Measurements from ENCODE around the gene DYSF.
"Not testable (repeated sequence)": the region's sequence is repeated elsewhere in the genome, so short reads cannot be mapped to it uniquely, and the experiment has no call there.

DYSF gene

DNA sequence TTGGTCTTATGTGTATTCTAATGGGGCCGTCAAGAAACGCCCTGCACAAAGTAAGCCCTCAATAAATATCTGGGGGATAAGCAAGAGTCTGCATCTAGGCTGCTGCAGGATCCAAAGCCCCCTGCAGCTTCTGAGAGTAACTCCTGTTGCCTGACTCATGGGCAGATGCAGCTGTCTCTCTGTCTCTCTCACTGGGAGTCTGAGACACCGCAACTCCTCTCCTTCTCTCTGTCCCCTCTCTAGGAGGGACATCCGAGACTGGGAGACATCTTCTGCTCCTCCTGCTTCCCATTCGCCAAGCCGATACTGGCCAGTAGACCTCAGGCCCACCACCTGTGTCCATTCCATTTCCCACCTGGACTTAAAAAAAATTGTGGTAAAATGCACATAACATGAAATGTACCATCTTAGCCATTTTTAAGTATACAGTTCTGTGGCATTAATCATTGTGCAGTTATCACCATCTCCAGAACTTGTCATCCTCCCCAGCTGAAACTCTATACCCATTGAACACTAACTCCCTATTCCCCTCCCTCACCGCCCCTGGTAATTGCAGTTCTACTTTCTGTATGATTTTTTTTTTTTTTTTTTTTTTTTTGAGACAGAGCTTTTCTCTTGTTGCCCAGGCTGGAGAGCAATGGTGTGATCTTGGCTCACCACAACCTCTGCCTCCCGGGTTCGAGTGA lies 20.1 kb downstream of the DYSF start:
- no peak for DNase-seq

DNA sequence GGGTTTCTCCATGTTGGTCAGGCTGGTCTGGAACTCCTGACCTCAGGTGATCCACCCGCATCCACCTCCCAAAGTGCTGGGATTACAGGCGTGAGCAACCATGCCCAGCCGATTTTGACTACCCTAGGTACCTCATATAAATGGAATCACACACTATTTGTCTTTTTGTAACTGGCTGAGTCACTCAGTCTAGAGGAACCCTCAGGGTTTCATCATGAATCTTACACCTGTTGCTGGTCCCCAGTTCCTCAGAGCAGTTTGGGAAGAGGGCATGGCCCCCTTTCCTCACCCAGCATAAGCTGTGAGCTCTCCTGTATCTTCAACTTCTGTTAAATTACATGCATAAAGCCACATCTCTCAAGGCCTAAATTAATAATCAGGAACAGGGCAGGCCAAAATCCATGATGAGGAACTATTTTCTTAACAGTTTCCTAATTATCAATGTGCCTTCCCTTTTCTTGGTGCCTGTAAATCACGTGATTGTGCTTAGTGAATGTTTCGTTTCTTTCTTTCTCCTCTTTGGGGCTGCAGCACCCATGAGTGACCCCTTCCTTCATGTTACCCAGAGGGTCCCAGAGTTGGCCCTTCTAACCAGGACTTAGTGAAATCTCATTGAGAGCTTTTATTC lies 20.9 kb downstream of the DYSF start:
- no peak for DNase-seq

DNA sequence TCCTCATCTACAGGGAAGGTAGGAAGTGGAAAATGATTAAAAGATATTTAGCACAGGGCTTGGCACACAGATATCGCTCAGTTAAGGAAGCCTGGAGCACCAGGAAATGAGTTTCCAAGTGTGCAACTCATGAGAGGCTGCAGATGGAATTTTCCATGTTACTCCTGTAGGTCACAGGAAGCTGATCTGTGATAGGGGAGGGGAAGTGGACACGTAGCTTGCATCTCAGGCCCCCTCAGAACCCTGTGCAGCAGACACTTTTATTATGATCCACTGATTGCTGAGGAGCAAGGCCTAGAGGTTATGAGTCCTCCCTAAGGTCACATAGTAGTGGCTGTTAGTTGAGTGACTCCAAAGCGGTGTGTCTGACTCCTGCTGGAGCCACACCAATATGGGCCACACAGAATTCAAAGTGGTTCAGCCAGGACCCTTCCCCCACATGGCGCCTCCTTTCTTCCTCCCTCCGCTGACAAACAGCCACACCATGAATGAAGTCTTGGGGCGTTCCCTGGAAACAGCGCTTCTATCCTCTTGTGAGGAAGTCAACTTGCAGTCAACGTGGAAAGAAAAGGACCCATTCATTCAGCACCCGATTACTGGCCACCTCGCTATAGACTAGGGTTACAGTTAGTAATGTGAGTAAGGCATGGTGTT lies 21.5 kb downstream of the DYSF start:
- no peak for DNase-seq

DNA sequence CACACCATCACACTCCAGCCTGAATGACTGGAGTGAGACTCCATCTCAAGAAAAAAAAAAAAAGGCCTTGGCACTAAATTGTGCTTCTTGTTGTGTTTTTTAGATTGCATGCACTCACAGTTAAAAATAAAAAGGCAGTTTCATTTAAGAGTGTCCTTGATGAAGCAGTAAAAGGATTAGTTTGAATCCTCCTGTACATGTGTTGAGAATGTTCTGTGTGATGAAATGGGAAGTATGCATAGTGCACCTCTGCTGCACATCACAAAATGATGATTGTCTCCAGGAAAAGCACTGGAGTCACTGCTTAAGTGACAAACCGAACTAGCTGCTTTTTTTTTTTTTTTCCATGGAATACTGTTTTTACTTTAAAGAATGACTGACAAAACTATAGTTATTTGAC lies 23.1 kb downstream of the DYSF start:
- DNase-seq: no peak

DNA sequence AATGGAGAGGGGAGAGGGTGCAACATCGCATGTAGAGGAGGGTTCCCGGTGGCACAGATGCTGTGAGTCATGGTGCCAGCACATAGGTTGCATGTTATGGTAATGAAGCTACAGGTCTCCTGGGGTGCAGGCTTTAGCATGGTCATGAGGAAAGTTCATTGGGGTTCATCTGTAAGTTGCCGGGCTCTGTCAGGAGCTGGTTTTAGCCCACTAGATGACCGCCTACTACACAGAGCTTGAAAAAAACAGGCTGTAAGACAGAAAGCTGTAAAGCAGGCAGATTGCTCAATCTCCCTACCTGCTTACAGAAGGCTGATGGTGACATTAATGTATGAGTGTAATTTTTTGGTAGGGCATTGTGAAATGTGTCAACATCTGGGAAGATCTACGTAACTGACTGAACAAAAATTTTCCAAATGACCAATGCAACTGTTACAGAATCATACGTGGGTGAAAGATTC lies 23.9 kb downstream of the DYSF start:
- DNase-seq: no peak

DNA sequence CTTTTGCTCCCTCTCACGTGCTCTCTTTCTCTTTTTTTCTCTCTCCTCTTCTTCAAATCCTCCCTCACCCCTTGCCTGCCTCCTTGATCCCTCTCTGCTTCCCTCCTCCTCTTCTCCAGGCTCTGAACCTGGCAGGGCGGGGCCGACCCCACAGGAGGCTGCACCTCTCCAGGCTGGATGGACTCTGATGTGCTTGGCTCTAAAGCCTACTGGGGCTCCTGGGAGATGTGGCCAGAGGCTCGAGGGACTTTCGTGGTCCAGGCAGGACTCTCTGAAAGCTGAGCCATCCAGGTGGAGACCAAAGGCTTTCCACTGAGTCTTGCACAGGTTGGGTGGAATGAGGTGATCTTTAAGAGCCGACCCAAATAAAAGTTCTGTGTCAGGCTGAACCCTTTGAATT lies 25.4 kb downstream of the DYSF start:
- no peak for DNase-seq

DNA sequence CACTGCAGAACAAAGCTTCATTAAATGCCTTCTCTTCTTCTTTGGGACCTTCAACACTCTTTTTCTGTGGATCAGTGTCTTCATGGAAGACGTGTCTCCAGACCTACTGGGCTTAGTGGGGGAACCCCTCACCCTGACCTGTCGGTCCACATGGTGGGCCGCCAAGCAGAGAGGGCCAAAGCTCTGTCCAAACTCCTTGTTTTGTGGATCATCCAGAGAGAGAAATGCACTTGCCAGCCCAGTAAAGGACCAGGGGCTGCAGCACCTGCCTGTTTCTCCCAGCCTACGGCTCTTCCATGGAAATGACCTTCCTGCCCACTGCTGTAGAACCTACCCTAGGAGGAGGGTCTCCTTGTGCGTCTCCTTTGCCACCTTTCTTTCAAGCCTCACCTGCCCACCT lies 25.9 kb downstream of the DYSF start:
- no peak for DNase-seq

DNA sequence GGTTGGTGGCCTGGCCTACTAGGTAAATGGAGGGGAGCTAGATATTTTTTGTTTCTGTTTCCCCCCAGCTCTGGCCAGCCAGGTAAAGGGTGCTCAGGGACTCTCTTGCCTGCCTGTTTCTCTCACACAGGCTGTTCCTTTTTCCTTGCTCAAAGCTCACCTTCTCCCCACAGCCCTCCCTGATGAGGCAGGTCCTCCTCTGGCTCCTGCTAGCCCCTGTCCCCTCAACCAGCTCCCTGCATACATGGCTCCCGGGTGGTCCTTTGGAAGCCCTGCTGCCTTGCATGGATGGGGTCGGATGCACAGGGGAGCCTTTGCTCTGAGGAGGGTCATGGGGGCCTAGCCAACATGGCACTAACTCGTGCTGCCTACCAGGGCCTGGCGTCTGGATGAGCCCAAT lies 27.8 kb downstream of the DYSF start:
- no peak for DNase-seq

DNA sequence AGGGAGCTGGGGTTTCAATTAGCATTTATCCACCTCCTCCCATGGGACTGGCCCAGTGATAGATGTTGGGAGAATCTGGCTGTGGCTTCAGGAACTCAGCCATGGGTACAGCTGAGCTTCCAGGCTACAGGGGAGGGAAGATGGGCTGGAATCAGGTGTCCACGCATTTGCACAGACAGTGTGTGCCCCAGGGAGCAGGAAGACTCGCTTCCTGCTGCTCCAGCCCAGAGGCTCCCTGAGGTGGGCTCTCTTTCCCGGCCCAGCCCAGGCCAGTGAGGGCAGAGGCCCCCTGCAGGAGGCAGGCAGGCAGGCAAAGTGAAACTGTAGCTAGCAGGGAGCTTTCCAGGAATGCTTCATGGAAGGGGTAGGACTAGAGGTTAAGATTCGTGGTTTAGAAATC lies 28.7 kb downstream of the DYSF start:
- DNase-seq: no peak

DNA sequence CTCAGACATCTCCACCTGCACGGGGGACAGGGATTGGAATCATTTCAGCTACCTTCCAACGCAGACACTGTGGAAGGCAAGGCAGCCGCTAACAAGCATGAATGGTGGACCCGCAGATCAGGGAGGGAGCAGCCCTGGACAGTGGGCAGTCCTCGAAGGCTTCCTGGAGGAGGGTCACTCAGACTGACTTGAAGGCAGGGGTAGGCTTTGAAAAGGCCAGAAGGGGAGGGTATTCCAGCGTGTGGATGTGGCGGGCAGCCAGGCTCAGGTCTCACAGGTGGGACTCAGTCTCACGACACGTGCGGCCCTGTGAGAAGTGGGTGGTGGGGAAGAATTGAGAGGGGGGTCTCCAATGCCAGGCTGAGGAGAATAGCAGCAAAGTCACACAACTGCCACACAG lies 29.9 kb downstream of the DYSF start:
- no peak for DNase-seq

DNA sequence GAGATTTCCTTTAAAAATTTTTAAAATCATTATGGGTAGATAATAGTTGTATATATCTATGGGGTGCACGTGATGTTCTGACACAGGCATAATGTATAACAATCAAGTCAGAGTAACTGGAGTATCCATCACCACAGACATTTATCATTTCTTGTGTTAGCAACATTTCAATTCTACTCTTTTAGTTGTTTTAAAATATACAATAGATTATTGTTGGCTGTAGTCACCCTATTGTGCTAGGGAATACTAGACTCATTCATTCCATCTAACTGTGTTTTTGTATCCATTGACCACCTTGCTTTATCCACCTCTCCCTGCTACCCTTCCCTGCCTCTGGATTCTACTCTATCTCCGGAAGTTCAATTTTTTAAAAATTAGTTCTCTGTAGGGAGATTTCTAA lies 31.0 kb downstream of the DYSF start:
- DNase-seq: no peak

DNA sequence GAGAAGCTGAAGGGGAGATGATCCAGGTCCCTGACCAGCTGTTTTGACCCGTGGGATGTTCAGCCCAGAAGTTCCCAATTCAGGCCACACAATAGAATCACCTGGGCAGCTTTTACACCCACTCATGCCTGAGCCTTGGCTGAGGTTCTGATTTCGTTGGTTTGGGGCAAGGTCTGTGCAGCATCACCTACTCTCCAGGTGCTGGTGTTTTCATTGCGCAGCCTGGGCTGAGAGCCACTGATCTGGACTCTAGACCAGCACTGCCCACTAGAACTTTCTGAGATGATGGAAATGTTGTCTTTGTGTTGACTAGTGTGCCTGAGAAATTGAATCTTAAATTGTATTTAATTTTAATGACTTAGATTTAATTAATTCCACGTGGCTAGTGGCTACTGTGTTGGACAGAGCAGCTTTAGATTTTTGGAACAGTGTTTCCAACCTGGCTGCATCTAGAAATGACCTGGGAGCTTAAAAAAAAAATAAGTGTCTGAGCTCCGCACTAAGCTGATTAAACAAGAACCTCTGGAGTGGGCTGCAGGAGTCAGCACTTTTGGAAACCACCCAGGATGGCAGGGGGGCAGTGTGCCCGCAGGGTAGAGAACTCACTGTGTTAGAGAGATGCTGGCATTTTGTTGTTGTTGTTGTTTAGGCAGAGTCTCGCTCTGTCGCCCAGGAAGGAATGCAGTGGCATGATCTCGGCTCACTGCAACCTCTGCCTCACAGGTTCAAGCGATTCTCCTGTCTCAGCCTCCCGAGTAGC lies 33.7 kb downstream of the DYSF start:
- no peak for DNase-seq

DNA sequence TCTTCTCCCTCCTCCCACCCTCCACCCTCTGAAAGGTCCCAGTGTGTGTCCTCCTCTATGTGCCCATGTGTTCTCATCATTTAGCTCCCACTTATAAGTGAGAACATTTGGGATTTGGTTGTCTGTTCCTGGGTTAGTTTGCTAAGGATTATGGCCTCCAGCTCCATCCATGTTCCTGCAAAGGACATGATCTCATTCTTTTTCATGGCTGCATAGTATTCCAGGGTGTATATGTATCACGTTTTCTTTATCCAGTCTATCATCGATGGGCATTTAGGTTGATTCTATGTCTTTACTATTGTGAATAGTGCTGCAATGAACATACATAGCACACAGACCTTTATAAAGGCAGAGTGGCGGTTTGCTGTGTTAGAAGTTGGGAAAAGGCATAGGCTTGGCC lies 38.2 kb downstream of the DYSF start:
- not testable (repeated sequence) for DNase-seq

DNA sequence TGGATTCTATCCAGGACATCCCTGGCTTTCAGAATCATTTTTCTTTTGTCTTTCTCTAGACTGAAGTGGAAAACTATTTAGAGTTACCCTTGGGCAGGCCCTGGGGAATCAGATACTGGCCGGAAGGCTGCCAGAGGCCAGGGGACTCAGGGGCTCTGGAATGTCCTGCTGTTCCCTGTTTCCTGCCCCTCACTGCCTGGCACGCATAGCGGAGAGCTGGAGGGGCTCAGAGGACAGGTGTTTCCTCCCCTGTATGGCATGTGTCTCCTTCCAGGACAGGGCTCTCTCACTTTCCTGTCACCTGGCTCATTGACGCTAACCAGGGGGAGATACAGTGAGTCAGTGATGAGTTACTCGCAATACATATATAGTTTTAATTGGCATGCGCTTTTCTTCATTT lies 38.8 kb downstream of the DYSF start:
- DNase-seq: no peak

DNA sequence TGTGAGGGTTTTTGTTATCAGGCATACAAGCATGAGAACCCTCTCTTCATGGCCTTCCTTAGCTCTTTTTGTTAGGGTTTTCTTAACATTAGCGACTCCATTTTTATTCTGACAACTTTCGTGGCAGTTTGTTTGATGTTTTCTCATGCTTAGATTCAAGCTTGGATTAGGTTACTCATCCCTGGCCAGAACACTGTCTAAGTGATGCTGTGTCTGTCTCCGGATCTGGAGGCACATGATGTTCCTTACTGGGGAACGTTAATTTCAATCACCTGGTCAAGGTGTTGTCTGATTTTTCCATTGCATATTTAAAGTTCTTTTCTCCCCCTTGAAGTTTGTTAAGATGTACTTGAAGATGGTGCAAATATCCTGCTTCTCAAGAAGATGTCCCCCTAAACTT lies 40.7 kb downstream of the DYSF start:
- no peak for DNase-seq

DNA sequence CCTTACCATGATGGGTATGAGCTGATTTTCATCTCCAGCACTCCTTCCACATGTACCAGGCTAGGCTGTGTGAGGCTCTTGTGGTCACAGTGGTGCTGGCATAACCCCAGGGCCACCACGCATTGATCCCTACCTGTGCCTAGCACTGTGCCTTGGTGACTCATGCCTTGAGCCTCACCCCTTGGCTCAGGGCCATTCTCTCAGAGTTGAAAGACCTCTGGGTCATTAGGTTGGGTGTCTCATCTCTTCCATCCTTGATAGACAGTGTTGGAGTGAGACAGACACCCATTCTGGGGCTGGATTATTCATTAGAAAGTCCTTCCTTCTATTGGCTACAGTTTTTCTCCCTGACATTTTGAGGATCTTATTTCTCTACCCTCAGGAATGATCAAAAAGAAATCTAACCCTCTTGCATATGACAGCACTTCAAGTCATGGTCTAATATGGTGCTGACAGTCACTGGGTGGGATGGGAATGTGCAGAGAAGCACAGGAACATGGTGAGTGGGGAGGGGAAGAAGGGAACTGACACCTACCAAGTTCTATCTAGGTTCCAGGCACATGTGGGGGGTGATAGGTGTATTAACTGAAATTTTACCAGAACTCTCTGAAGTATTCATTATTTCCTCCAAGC lies 41.3 kb downstream of the DYSF start:
- DNase-seq: no peak

DNA sequence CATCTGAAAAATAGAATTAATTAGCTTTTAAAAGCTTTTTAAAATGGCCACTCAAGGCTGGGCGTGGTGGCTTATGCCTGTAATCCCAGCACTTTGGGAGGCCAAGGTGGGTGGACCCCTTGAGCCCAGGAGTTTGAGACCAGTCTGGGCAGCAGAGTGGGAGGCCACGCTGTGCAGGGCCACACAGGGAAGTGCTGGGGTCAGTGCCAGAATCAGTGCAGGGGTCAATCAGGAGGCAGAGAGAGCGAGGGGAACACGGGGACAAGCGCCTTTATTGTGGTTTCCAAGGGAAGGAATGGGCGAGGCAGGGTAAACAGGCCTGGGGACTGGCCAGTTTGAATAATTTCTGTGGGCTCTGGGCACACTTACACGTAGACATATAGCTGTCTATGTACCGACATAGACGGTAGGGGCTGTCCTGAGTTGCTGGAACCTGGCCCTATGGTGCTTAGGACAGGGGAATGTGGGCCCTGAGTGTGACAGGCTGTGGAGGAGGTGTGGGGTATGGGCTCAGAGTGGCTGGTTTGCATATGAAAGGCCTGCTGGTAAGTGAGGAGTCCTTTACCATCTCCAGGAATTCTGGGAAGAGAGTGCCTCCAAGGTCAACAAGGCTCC lies 42.9 kb downstream of the DYSF start:
- no peak for DNase-seq

DNA sequence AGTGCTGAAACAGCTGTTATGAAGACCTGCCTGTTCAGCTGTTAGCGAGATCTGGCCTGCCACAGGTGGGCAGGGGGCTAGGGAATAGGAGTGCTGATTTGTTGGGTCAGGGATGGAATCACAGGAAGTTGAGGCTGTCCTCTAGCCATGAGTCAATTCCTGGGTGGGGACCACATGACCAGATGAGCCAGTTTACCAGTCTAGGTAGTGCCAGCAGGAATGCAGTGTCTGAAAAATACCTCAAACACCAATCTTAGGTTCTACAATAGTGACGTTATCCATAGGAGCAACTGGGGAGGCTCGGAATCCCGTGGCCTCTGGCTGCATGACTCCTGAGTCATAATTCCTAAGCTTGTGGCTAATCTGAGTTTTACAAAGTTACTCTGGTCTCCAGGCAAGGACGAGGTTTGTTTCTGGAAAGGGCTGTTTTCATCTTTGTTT lies 44.9 kb downstream of the DYSF start:
- no peak for DNase-seq

DNA sequence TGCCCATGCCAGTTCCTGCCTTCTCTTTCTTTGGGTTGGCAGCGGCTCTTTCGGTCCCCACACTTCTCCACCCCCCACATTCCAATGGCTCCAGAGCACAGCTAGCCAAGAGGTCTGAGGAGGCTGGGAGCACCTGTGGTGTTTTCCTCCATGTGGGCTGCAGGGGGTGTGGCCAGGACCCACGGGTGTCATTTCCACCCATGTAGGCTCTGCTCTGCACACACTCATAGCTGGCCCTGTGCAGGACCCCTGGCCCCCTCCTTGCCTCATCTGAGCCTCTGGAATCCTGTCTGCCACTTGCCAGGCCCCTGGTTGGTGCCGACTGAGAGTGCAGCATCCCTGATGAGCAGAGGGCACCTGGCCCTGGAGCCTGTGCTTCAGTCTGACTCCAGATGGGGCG lies 46.3 kb downstream of the DYSF start:
- no peak for DNase-seq

DNA sequence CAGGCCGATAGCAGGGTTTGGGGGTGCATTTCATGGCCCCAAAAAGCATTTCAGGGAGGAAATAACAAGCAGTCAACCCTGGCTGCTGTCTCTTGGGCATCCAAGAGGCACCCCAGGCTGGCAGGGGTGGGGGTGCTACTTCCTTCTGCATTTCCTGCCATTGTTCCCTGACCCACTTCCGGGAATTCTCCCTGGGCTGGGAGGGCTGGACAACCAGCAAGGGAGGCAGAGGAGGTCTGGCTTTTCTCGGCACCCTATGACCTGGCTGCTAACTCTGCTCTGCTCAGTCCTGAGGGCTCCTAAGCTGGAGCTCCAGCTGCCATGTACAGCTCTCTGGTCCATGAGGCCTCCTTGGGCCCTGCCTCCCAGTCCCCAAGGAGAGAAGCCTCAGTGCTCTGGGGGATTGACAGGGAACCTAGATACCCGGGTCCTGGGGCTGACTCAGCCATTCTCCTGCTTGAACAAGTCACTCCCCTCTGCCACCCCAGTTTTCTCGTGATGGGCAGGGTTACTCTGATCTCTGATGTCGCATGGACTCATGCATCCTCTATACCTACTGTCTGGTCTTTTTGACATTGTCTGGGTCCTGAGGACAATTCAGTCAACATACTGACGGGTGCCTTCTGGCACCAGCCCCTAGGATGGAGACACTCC lies 47.2 kb downstream of the DYSF start:
- no peak for DNase-seq

DNA sequence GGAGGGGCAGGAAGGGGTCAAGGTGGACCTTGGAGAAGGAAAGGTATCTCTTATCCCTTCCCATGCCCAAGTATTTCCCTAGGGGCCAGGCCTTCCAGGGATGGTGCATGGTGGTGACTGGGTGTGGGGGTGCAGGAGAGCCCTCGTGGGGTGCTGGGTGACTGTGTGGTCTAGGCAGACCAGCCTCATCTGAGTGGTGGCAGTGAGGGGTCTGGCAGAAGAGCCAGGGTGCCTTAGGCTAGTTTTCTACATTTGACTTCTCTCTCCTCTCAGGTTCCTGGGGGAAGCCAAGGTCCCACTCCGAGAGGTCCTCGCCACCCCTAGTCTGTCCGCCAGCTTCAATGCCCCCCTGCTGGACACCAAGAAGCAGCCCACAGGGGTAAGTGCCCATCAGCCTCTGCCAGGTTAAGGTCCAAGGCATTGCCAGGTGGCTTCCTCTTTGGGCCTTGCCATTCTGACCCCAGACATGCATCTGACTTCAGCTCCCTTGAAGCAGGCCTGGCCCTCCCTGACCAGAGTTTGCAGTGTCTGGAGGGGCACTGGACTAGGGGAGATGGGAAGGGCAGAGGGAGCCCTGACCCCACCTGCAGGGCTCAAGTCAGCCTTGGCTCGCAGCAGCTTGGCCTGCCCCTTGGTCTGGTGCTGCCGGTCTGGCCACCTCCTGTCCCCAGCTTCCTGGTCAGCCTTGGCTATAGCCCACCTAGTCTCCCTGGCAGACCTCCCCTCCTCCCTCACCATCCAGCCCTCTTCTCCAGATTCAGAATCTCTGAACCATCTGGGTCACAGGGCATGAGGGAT lies 49.8 kb downstream of the DYSF start:
- no peak for DNase-seq
